ENCODE results near the gene IAH1.

Gene IAH1

GRCh38 chr2:9517118-9517782 is 42.9 kb downstream of the IAH1 start:
- Histone ChIP-seq H3K27ac (no peak overlapping the region), H3K4me3 (ENCODE audit: low read depth in 1 of 2, low read length in 1 of 2) (no peak overlapping the region), H3K27me3 (no peaks in the 10 kb centered on the region), H3K36me3 (peaks cover 80% of the 10 kb centered on the region), H3K4me1 (ENCODE audit: control insufficient read depth in 1 of 2, insufficient read depth in 1 of 2, low read depth in 1 of 2, low read length in 1 of 2) (no peaks in the 10 kb centered on the region), H3K9me3 (no peaks in the 10 kb centered on the region)
- TF ChIP-seq, protein P1, sequence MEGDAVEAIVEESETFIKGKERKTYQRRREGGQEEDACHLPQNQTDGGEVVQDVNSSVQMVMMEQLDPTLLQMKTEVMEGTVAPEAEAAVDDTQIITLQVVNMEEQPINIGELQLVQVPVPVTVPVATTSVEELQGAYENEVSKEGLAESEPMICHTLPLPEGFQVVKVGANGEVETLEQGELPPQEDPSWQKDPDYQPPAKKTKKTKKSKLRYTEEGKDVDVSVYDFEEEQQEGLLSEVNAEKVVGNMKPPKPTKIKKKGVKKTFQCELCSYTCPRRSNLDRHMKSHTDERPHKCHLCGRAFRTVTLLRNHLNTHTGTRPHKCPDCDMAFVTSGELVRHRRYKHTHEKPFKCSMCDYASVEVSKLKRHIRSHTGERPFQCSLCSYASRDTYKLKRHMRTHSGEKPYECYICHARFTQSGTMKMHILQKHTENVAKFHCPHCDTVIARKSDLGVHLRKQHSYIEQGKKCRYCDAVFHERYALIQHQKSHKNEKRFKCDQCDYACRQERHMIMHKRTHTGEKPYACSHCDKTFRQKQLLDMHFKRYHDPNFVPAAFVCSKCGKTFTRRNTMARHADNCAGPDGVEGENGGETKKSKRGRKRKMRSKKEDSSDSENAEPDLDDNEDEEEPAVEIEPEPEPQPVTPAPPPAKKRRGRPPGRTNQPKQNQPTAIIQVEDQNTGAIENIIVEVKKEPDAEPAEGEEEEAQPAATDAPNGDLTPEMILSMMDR (IDR thresholded peaks at IDR 0.05): no peak

GRCh38 chr2:9518163-9518562 is 43.8 kb downstream of the IAH1 start:
- H3K4me3 ChIP-seq (ENCODE audit: low read depth in 1 of 2, low read length in 1 of 2): no peak overlapping the region
- H3K27ac ChIP-seq: no peak overlapping the region
- no peaks in the 10 kb centered on the region for H3K4me1 ChIP-seq (ENCODE audit: control insufficient read depth in 1 of 2, insufficient read depth in 1 of 2, low read depth in 1 of 2, low read length in 1 of 2)
- H3K27me3 ChIP-seq: no peaks in the 10 kb centered on the region
- H3K9me3 ChIP-seq: no peaks in the 10 kb centered on the region
- TF ChIP-seq, protein P1 (IDR thresholded peaks at IDR 0.05): no peak
- H3K36me3 ChIP-seq: peaks cover 74% of the 10 kb centered on the region

GRCh38 chr2:9518780-9519179 is 44.4 kb downstream of the IAH1 start:
- no peak overlapping the region for H3K4me3 ChIP-seq (ENCODE audit: low read depth in 1 of 2, low read length in 1 of 2)
- no peaks in the 10 kb centered on the region for H3K4me1 ChIP-seq (ENCODE audit: control insufficient read depth in 1 of 2, insufficient read depth in 1 of 2, low read depth in 1 of 2, low read length in 1 of 2)
- H3K27ac ChIP-seq: no peak overlapping the region
- no peaks in the 10 kb centered on the region for H3K9me3 ChIP-seq
- TF ChIP-seq, protein P1 (IDR thresholded peaks at IDR 0.05): no peak
- no peaks in the 10 kb centered on the region for H3K27me3 ChIP-seq
- peaks cover 73% of the 10 kb centered on the region for H3K36me3 ChIP-seq

DNA sequence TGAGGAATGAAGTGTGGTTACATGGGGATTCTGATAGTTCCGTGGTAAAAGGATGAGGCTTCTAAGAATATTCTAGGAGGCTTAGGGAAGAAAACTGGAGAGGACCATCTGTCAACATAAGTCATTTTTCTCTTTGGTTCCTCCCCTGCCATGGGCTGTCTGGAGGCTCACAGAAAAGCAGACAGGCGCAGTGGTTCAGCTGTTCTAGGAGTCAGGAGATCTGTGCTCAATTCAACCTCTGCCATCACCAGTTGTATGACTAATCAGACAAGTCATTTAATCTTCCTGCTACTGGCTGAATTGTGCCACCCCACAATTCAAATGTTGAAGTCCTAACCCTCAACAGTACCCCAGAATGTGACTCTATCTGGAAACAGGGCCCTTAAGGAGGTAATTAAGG is 44.9 kb downstream of the IAH1 start:
- Histone ChIP-seq H3K4me3 (ENCODE audit: low read depth in 1 of 2, low read length in 1 of 2) (no peak overlapping the region), H3K9me3 (no peaks in the 10 kb centered on the region), H3K4me1 (ENCODE audit: control insufficient read depth in 1 of 2, insufficient read depth in 1 of 2, low read depth in 1 of 2, low read length in 1 of 2) (no peaks in the 10 kb centered on the region), H3K27me3 (no peaks in the 10 kb centered on the region), H3K27ac (no peak overlapping the region), H3K36me3 (peaks cover 77% of the 10 kb centered on the region)
- TF ChIP-seq, protein P1 (IDR thresholded peaks at IDR 0.05): no peak

DNA sequence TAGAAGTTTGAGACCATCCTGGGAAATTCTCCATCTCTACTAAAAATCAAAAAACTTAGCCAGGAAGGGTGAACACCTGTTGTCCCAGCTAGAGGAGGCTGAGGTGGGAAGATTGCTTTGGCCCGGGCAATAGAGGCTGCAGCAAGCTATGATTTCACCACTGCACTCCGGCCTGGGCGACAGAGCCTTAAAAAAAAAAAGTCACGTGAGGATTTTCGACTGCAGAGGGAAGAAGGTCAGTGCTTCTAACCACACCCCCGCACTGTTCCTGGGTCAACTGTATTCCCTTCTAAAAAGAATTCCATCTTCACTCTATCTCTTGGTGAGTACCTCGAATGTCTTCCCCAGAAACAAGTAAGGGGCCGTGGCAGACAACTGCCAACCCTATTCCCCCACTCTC is 49.9 kb downstream of the IAH1 start:
- TF ChIP-seq, protein P1 (IDR thresholded peaks at IDR 0.05): no peak
- peaks cover 83% of the 10 kb centered on the region for H3K36me3 ChIP-seq
- H3K27me3 ChIP-seq: no peaks in the 10 kb centered on the region
- no peak overlapping the region for H3K4me3 ChIP-seq (ENCODE audit: low read depth in 1 of 2, low read length in 1 of 2)
- no peak overlapping the region for H3K27ac ChIP-seq
- no peaks in the 10 kb centered on the region for H3K9me3 ChIP-seq
- H3K4me1 ChIP-seq (ENCODE audit: control insufficient read depth in 1 of 2, insufficient read depth in 1 of 2, low read depth in 1 of 2, low read length in 1 of 2): no peaks in the 10 kb centered on the region

All from neutrophil (primary cell).